ENCODE results near the gene ADCY5. TPM values are rescaled to one million over a fixed set of nuclear protein-coding genes. Genes with fewer than 3 reads are reported as not detected.

Gene ADCY5
- polyA plus RNA-seq, 2 of the 4 experiments (the other 2 are of a cell fraction), result 0.57 to 0.68 TPM

- Histone ChIP-seq H3K4me3 (no peak overlapping the region), H3K4me2 (no peak overlapping the region), H3K9me3 (no peaks in the 10 kb centered on the region), H3K27ac (no peak overlapping the region), H3K4me1 (no peaks in the 10 kb centered on the region)
- DNase-seq (ENCODE audit: low read depth in 1 of 2, low spot score in 1 of 2) (no peak), FAIRE-seq (no peak), ATAC-seq (no peak)
- TF ChIP-seq NR3C1 (IDR thresholded peaks at IDR 0.05) (no peak), RNF2 (IDR thresholded peaks at IDR 0.05; ENCODE audit: borderline replicate concordance, low read depth) (no peak)
- 46% methylated on average over 4 of the region's 7 CpGs for WGBS (ENCODE audit: missing lambda C conversion rate)
- CTCF ChIA-PET, result no interaction called here
- POLR2A ChIA-PET, result no interaction called here
These were observed 25.1 kb downstream of the ADCY5 start for GRCh38 chr3:123423806-123424205.

GRCh38 chr3:123423031-123423430, 25.9 kb downstream of the ADCY5 start:
- TF ChIP-seq HES2 (IDR thresholded peaks at IDR 0.05), result no peak
- no peak for TF ChIP-seq CHD2 (IDR thresholded peaks at IDR 0.05; ENCODE audit: low read length, partially characterized antibody)
- no peak for TF ChIP-seq JUN (IDR thresholded peaks at IDR 0.05)
- no peak for TF ChIP-seq HOXB13 (CRISPR knock-in tag; IDR thresholded peaks at IDR 0.05; ENCODE audit: low read depth)
- no peak for TF ChIP-seq KDM5A (IDR thresholded peaks at IDR 0.05)
- TF ChIP-seq MAFK (IDR thresholded peaks at IDR 0.05; ENCODE audit: partially characterized antibody), result no peak
- no peak for TF ChIP-seq NR3C1 (IDR thresholded peaks at IDR 0.05)
- no peak for TF ChIP-seq SMC3 (IDR thresholded peaks at IDR 0.05)
- no peak for TF ChIP-seq REST (IDR thresholded peaks at IDR 0.05)
- Histone ChIP-seq H3K4me2 (no peak overlapping the region), H3K27ac (no peak overlapping the region), H3K4me1 (no peaks in the 10 kb centered on the region), H3K4me3 (no peak overlapping the region), H3K9me3 (no peaks in the 10 kb centered on the region)
- whole genome bisulfite sequencing (ENCODE audit: missing lambda C conversion rate), result 61% methylated on average over 12 of the region's 12 CpGs
- ATAC-seq (no peak), FAIRE-seq (no peak), DNase-seq (ENCODE audit: low read depth in 1 of 2, low spot score in 1 of 2) (no peak)
- ChIA-PET POLR2A (no interaction called here), CTCF (interaction anchor here (1.2 kb wide), 1 partner anchor 10 kb away, joined by 3 read pairs; no protein-coding TSS in a partner anchor)

GRCh38 chr3:123422457-123422856, 26.4 kb downstream of the ADCY5 start:
- 50% methylated on average over 5 of the region's 5 CpGs for WGBS (ENCODE audit: missing lambda C conversion rate)
- ATAC-seq, result no peak

More at GRCh38 chr3:123422457-123422856, 26.4 kb downstream of the ADCY5 start:
- H3K9me3 ChIP-seq, result no peaks in the 10 kb centered on the region
- no peak overlapping the region for H3K4me3 ChIP-seq
- no peak overlapping the region for H3K4me2 ChIP-seq
- CTCF ChIA-PET, result interaction anchor here (1.2 kb wide), 1 partner anchor 10 kb away, joined by 3 read pairs; no protein-coding TSS in a partner anchor
- H3K4me1 ChIP-seq, result no peaks in the 10 kb centered on the region
- FAIRE-seq (no peak), DNase-seq (ENCODE audit: low read depth in 1 of 2, low spot score in 1 of 2) (no peak)
- no peak overlapping the region for H3K27ac ChIP-seq
- TF ChIP-seq HMGXB4 (CRISPR knock-in tag; IDR thresholded peaks at IDR 0.05; ENCODE audit: borderline replicate concordance), result no peak
- no peak for TF ChIP-seq RARB (CRISPR knock-in tag; IDR thresholded peaks at IDR 0.05)
- no peak for TF ChIP-seq FOSL2 (IDR thresholded peaks at IDR 0.05)
- TF ChIP-seq FOSL2 (CRISPR knock-in tag; IDR thresholded peaks at IDR 0.05), result no peak
- no peak for TF ChIP-seq RFX5 (IDR thresholded peaks at IDR 0.05)
- no peak for TF ChIP-seq CEBPB (IDR thresholded peaks at IDR 0.05)
- no peak for TF ChIP-seq ELK1 (IDR thresholded peaks at IDR 0.05; ENCODE audit: low read depth, low read length)
- TF ChIP-seq JUNB (IDR thresholded peaks at IDR 0.05), result no peak
- TF ChIP-seq JUN (IDR thresholded peaks at IDR 0.05), result no peak
- POLR2A ChIA-PET, result interaction anchor here (0.6 kb wide), 1 partner anchor 10 kb away, joined by 3 read pairs; no protein-coding TSS in a partner anchor

All from A549 (cell line).